Skeletal muscle cell (primary cell): Measurements from ENCODE around the gene FAM161B.
"Not testable (repeated sequence)": the region's sequence is repeated elsewhere in the genome, so short reads cannot be mapped to it uniquely, and the experiment has no call there.

Experiments used
- DNase-seq: peaks from one replicate; pipeline ENCODE4 v3.0.0-alpha.2; 2010; ENCODE audit warnings: low read depth
- H3K4me3 ChIP-seq: 2 replicates; pipeline ENCODE4 v1.5.1; 2011; ENCODE audit warnings: low read depth, mild to moderate bottlenecking, control low read depth, low read length, moderate library complexity

FAM161B gene, protein sequence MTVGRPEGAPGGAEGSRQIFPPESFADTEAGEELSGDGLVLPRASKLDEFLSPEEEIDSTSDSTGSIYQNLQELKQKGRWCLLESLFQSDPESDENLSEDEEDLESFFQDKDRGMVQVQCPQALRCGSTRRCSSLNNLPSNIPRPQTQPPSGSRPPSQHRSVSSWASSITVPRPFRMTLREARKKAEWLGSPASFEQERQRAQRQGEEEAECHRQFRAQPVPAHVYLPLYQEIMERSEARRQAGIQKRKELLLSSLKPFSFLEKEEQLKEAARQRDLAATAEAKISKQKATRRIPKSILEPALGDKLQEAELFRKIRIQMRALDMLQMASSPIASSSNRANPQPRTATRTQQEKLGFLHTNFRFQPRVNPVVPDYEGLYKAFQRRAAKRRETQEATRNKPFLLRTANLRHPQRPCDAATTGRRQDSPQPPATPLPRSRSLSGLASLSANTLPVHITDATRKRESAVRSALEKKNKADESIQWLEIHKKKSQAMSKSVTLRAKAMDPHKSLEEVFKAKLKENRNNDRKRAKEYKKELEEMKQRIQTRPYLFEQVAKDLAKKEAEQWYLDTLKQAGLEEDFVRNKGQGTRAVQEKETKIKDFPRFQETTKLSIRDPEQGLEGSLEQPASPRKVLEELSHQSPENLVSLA

DNA sequence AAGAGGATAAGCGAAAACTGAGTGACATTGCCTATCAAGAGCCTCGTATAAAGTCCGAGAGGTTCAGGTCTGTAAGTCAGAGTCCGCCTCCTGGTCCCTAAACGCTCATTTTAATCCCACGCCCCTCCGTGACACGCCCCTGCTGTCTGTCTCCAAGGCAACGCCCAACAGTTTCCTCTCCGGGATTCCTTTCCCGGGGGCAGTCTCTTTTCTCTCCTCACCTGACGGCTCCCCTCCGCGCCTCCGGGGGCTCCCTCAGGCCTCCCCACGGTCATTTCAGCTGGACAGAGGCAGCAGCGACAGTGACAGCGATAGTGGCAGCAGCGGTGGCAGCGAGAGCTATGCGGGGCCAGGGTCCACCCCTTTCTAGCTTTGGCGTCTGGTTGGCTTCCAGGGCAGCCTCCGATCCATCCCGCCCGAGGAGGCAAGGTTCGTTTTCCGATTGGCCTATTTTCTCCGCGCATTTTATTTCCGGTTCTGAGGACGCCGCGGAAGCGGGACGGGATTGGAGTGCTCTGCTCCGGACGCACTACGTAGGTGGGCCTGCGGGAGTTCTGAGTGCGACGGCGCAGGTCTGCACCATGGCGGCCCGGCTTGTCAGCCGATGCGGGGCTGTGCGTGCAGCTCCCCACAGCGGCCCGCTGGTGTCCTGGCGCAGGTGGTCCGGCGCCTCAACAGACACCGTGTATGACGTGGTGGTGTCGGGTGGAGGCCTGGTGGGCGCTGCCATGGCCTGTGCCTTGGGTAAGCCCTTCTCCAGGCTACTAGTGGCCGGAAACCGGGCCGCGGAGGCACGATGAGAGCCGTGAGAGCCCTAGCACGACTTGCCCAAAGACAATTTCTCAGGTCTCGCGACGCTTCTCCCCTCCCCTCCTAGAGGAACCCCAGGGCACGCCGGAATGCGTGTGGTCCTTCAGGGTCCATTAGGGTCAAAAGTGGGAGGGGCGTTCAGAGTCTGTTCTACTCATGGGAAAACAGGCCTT lies at the start of gene FAM161B, which contains the start of gene COQ6:
Gene FAM161B (minus strand): TSS at position 343 of the 983 bp plus-strand sequence. CDS start 68 bp downstream, at position 275.
Gene COQ6 (plus strand): TSS at position 551 of the 983 bp plus-strand sequence. CDS start 31 bp downstream, at position 582.
- H3K4me3 ChIP-seq, result peak within 1 kb of the TSS; percentile 97
- DNase-seq, result peak; percentile 85

DNA sequence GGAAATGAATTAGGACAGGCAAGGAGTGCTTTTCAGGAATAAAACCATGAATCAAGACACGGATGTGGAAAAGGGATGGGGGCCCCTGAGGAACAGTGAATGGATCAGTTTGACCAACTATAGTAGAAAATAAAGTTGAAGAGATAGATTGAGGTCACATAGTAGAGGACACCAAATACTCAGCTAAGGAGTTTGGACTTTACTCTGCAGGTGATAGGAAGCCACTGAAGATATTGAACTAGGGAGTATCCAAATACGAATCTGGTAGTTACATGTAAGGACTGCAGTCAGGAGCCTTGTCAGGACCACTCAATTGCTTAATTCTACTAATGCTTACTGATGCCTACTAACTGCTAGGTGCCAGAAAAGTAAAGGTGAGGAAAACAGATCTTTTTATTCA lies 48.8 kb upstream of the FAM161B start:
- H3K4me3 ChIP-seq, result no peak overlapping the region
- no peak for DNase-seq

DNA sequence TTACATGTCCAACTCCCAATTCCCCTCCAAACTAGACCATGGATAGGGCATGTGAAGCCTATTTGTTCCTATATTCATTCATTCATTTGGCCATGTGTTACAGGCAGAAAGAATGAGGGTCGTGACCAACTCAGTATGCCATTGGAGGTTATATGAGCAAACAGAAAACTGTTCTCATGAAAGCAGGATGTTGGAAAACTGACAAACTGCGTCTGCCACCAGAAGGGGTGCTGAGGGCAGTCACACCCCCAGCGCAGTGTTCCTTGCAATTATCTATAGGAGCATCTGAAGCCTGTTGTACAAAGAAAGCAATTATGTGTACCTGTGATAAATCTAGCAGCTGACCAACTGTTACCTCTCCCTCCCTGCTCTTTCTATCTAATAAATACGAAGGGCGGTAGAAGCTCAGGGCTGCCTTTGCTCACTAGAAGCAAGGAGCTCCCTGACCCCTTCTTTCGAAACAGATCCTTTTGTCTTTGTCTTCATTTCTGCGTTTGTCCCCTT lies 48.1 kb upstream of the FAM161B start:
- DNase-seq, result no peak
- no peak overlapping the region for H3K4me3 ChIP-seq

DNA sequence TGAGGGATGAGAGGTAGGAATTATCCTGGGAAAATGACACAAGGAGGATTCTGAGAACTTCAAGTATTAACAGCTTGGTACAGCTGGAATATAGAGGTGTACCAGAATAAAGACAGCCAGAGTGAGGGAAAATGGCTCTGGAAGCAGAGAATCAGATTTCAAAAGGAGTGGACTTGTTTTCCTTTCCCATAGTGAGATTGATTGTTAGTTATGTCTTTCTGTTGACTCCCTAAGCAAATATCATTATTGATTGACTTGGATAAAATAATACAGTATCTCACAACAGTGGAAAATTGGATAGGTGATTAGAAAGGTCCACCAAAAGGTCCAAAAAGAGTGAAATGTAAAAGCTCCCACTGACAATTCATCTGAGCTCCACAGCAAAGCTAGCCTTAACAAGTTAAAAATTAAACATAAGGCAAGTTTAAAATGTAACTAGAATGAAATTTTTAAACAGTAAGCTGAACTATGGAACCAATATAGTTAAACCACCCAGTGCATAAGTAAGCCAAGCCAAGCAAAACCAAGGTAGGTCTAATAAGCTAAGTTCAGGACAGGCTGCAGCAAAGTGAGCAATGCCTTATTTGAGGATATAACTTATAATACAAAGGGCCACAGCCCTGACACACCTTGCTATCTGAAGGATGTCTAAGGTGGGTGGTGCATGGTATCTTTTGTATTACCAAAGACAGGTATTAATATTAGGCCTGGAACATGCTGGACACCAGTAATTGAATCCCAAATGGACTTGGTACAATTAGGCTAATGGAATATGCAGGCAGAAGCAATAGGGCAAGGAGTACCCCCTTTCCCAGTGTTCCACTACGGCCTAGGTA lies 47.4 kb upstream of the FAM161B start:
- no peak for DNase-seq
- H3K4me3 ChIP-seq, result no peak overlapping the region

DNA sequence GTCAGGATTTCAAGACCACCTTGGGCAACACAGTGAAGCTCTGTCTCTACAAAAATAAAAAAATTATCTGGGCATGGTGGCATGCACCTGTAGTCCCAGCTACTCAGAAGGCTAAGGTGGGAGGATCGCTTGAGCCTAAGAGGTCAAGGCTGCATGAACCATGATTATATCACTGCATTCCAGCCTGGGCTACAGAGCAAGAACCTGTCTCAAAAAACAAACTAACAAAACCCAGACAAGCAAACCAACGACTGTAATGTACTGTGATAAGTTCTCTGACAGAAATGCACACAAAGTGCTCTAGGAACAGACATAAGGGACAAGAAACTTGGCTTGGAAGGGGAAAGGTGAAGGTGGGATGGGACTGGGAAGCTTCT lies 46.8 kb upstream of the FAM161B start:
- no peak for DNase-seq
- H3K4me3 ChIP-seq, result no peak overlapping the region

DNA sequence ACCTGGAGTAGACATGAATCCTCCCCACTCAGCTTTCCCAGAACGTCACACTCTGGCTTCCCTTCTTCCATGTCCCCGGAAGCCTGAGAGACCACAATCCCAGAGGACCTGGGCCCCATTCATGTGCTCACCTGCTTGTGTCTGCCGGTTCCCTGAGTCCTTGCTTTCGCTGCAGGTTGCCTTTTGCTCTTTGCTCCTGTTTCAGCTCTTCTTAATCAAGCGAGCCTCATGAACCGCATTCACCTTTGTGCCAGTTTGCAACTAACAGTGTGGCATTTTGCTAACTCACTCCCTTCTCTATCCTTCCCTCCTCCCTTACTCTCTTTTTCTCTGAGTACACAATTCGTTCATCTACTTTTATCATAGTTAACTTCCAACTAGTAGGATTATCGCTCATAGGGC lies 46.1 kb upstream of the FAM161B start:
- DNase-seq, result no peak

DNA sequence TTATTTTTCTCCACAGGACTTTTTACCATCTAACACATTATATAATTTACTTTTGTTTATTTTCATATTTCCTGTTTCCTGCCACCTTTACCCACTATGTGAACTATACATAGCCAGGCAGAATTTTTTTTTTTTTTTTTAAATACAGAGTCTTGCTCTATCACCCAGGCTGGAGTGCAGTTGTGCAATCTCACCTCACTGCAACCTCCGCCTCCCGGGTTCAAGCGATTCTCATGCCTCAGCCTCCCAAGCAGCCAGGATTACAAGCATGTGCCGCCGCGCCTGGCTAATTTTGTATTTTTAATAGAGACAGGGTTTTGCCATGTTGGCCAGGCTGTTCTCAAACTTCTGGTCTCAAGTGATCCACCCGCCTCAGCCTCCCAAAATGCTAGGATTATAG lies 45.0 kb upstream of the FAM161B start:
- H3K4me3 ChIP-seq, DNase-seq: not testable (repeated sequence)

More for the DNA sequence above, 46.1 kb upstream of the FAM161B start:
- H3K4me3 ChIP-seq, result no peak overlapping the region

DNA sequence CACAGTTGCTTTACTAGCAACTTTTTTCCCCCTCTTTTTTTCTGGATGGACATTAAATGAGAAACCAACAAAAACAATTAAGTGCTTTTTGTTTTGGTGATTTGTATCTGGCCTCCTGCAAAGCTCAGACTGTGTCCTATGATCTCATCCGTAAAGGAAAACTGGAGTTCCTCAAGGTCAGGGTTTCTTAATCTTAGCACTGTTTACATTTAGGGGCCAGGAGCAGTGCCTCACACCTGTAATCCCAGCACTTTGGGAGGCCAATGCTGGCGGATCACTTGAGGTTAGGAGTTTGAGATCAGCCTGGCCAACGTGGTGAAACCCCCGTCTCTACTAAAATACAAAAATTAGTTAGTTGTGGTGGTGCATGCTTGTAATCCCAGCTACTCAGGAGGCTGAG lies 41.2 kb upstream of the FAM161B start:
- DNase-seq, result no peak
- no peak overlapping the region for H3K4me3 ChIP-seq

DNA sequence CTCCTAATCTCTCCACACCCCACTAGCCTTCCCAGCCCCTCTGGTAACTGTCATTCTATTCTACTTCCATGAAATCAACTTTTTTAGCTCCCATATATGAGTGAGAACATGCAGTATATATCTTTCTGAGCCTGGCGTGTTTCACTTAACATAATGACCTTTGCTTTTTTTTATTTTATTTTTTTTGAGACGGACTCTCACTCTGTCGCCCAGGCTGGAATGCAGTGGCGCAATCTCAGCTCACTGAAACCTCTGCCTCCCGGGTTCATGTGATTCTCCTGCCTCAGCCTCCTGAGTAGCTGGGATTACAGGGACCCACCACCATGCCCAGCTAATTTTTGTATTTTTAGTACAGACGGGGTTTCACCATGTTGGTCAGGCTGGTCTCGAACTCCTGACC lies 38.8 kb upstream of the FAM161B start:
- DNase-seq, H3K4me3 ChIP-seq: not testable (repeated sequence)

DNA sequence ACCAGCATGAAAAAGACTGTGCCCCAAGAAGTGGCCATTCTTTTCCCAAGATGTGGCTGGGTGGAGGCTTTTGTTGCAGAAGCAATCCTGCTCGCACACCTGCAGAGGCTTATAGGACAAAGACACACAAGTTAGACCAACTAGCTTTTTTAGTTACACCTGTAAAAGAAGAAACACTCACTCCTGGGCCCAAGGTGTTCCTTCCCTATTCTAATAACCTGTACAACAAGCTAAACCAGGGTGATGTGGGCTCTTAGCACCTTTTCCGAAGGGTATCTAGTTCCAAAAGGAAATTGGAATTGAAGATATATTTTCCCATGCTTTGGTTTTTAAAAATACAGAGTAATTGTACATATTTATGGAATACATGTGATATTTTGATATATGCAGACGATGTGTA lies 38.2 kb upstream of the FAM161B start:
- no peak overlapping the region for H3K4me3 ChIP-seq
- no peak for DNase-seq

DNA sequence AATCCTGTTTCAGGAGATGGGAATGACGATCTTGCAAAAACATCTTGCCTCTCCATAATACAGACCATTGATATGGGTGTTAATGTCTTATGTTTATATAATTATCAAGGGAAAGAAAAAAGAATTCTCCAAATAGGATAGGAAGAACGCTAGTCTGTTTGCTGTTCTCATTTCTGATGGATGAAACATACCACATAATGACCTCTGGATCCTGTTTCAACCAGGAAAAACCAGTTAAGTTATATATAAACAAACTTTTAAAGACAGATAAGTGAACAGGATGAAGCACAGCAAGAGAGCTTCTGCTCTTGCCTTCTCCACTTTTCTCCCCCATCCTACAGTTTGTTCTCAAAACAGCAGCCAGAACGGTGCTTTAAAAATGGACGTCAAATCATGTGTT lies 28.0 kb upstream of the FAM161B start:
- no peak overlapping the region for H3K4me3 ChIP-seq
- DNase-seq, result peak; percentile 1

DNA sequence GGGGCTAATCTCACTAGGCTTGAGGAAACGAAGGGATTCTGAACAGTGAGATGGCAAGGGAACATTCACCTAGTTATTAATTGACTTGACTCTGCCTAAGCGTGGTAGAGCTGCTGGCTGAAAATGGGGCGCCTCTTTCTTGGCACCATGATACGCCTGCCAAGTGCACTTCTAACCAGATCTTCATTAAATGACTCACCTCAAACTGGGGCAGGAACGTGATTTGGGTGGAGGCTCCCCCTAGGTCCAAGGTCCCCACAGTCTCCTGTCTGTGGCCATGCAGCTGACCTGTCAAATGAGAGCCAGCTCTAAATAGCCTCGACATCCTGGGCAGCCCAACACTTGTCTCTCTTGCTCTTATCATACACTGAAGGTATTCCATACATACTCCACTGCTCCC lies 26.2 kb upstream of the FAM161B start:
- H3K4me3 ChIP-seq, result no peak overlapping the region
- no peak for DNase-seq

DNA sequence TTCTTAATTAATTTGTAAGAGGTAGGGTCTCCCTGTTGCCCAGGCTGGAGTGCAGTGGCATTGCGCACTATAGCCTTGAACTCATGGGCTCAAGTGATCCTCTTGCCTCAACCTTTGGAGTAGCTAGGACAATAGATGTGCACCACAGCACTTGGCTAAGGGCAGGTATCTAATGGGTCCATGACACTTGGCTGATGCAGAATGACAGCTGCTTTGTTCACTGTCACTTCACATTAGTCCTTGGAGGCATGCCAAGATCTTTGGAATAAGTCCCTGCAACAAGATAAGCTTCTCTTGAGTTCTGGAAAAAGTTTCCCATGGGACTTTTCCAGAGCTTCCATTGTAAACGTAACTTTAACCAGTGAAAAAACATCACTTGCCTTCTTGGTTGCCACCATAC lies 23.6 kb upstream of the FAM161B start:
- no peak overlapping the region for H3K4me3 ChIP-seq
- no peak for DNase-seq

DNA sequence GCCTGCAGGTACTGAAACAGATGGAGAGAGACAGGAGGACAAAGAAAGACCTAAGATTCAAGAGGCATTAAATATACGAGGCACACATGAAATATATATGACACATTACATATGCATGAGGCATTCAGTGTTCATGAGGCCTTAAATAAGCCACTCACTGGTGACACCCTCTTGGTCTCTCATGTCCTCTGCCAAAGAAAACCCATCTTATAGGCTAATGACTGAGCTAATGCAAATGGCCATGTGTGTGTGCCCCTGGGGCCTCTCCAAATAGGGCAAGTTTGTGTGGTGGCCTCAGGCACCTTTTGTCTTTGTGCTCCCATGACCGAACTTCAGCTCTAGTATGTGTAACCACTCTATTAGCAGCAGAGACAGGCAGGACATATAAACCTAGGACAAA lies 19.0 kb upstream of the FAM161B start:
- DNase-seq, result no peak
- H3K4me3 ChIP-seq, result no peak overlapping the region

DNA sequence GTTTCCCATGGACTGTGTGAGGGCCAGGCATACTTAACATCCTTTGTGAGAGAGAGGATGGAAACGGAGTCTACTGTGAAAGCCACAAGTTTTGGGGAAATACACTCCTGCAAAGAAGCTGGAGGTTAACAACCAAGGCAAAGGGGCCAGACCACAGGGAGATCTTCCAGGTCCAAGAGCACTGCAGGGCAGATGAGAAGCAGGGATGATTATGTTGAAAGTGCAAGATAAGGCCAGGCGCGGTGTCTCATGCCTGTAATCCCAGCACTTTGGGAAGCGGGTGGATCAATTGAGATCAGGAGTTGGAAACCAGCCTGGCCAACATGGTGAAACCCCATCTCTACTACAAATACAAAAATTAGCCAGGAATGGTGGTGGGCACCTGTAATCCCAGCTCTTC lies 15.3 kb upstream of the FAM161B start:
- no peak overlapping the region for H3K4me3 ChIP-seq

DNA sequence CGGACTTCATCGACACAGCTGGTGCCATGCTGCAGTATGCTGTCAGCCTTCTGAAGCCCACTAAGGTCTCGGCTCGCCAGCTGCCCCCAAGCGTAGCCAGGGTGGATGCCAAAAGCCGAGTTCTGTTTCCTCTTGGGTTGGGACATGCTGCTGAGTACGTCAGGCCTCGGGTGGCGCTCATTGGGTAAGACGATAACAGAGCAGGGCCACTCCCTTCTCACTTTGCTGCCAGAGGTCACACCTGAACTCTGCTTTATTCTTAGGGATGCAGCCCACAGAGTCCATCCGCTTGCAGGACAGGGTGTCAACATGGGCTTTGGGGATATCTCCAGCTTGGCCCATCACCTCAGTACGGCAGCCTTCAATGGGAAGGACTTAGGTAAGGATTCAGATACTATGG lies 11.3 kb upstream of the FAM161B start:
- DNase-seq, result no peak
- no peak overlapping the region for H3K4me3 ChIP-seq

More for the DNA sequence above, 15.3 kb upstream of the FAM161B start:
- no peak for DNase-seq

DNA sequence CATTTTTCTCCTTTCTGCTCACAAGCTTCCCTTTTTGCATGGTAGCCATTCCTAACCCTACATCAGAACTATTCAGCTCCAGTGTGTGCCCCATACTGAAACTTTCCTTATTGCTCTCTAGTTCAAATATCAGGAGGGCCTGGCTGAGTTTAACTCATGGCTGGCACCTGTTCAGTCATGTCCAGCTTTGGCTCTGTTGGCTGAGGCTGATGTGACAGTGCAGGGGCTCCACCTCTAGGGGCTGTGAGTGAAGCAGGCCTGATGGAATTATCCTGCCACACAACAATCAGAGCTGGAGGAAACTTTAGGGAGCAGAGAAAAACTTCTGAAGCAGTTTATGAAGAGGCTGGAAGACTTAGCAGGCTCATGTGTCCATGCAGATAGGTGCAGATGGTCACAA lies 8.7 kb upstream of the FAM161B start:
- no peak overlapping the region for H3K4me3 ChIP-seq
- no peak for DNase-seq

DNA sequence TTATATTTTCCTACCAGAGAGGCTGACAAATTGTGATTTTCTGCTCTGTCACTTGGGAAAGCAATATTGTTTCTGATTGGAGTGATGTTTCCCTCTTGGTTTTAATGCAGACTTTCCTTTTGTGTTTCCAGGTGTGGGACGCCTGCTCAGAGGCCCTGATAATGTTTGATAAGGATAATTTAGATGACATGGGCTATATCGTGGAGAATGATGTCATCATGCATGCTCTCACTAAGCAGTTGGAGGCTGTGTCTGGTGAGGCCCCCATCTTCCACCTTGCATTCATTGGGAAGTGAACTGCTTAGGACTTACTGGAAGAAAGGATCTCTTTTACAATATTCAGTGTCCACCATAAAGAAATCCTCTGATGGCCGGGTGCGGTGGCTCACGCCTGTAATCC lies 5.8 kb upstream of the FAM161B start:
- DNase-seq, result no peak
- H3K4me3 ChIP-seq, result no peak overlapping the region

DNA sequence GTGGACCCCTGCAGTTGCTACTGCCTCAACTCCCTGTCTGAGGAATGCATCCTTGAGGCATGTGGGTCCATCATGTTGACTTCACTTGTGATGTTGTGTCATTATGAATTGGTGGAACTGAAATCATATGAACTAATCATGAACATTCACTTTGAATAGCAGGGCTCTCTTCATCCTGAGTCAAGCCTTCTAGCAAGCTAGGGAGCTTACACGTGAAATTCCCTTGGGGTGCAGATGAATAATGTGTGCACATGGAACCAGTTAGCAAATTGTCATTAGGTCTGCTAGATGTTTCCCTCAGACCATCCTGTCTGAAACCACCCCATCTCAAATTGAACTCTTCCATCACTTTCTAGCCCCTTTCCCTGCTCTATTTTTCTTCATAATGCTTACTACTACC lies 3.8 kb upstream of the FAM161B start:
- no peak overlapping the region for H3K4me3 ChIP-seq
- no peak for DNase-seq
